HepG2 (cell line): Measurements from ENCODE around the gene SNRPD1. TPM values are rescaled to one million over a fixed set of nuclear protein-coding genes. Genes with fewer than 3 reads are reported as not detected.

Experiments used
- AFF4 ChIP-seq: sonication (generic); formaldehyde crosslinking; IDR thresholded peaks from 2 replicates; pipeline ENCODE4 v1.4.0; 2020; ENCODE audit warnings: missing genetic modification reagents
- DBP ChIP-seq: sonication (generic); formaldehyde crosslinking; IDR thresholded peaks from 2 replicates; pipeline ENCODE4 v1.4.0; 2020; ENCODE audit warnings: missing genetic modification reagents; ENCODE audit errors: not compliant biosample characterization
- GATAD1 ChIP-seq: IDR thresholded peaks from 2 replicates; pipeline ENCODE4 v1.6.1; 2016; ENCODE audit warnings: missing genetic modification reagents, missing compliant biosample characterization
- GFI1 ChIP-seq: sonication (generic); formaldehyde crosslinking; IDR thresholded peaks from 2 replicates; pipeline ENCODE4 v1.5.0; 2020; ENCODE audit warnings: missing genetic modification reagents, mild to moderate bottlenecking, borderline replicate concordance
- ZBTB34 ChIP-seq: sonication (generic); formaldehyde crosslinking; IDR thresholded peaks from 2 replicates; pipeline ENCODE4 v1.8.0; 2022; ENCODE audit warnings: mild to moderate bottlenecking, missing genetic modification reagents
- ZFP62 ChIP-seq: sonication (generic); formaldehyde crosslinking; IDR thresholded peaks from 2 replicates; pipeline ENCODE4 v1.4.0; 2020; ENCODE audit warnings: missing genetic modification reagents
- ZNF792 ChIP-seq: IDR thresholded peaks from 2 replicates; pipeline ENCODE4 v1.6.1; 2016
- ZNF891 ChIP-seq: sonication (generic); formaldehyde crosslinking; IDR thresholded peaks from 2 replicates; pipeline ENCODE4 v1.5.0; 2020; ENCODE audit warnings: mild to moderate bottlenecking, missing genetic modification reagents
- polyA plus RNA-seq, 8 experiments: library from polyadenylated mRNA; depleted of rRNA in 3 of 8; stranded (reverse) in 7 of 8; unstranded in 1 of 8; fragments of >200 nt; fragmentation: Illumina TruSeq in 4 of 8; extraction: Trizol in 4 of 8; gene quantifications; 2 replicates each; pipeline versions ENCODE4 v1.2.1 to v1.2.3, GENCODE V29; 2011 to 2016; ENCODE audit warnings: low read depth in 4 of 8, missing spikeins in 1 of 8, mixed read lengths in 1 of 8; ENCODE audit not compliant: insufficient read depth in 1 of 8
- total RNA-seq, 5 experiments: library from RNA; depleted of rRNA; stranded (reverse); fragments of >200 nt; fragmentation: Illumina TruSeq; extraction: Trizol; gene quantifications; 2 replicates each; pipeline ENCODE4 v1.2.3, GENCODE V29; 2016; ENCODE audit warnings: low read depth in 1 of 5
- TF ChIP-seq, protein P1 (sequence below): sonication (generic); formaldehyde crosslinking; IDR thresholded peaks from 2 replicates; pipeline ENCODE4 v1.8.1; 2022; ENCODE audit warnings: low read depth, mild to moderate bottlenecking, missing genetic modification reagents
- TF ChIP-seq, protein P2 (sequence below): sonication (generic); formaldehyde crosslinking; IDR thresholded peaks from 2 replicates; pipeline ENCODE4 v1.8.1; 2023; ENCODE audit warnings: mild to moderate bottlenecking, moderate library complexity, missing genetic modification reagents
- TF ChIP-seq, protein P3 (sequence below), 2 experiments: sonication (generic) in 1 of 2; formaldehyde crosslinking in 1 of 2; IDR thresholded peaks; 2 replicates each; pipeline versions ENCODE4 v1.5.1 to v1.6.1; 2011 to 2020; ENCODE audit warnings: borderline replicate concordance in 1 of 2, low read depth in 1 of 2, low read length in 1 of 2, mild to moderate bottlenecking in 1 of 2, missing genetic modification reagents in 1 of 2, moderate library complexity in 1 of 2

The SNRPD1 gene
- total and polyA plus RNA-seq, 2 of the 13 experiments (the other 11 are each of a cell fraction or from before 2014, with no cell fraction given), result 22.7 to 275 TPM

- TF ChIP-seq GATAD1 (CRISPR knock-in tag) (peak; percentile 80), ZFP62 (CRISPR knock-in tag) (no peak), AFF4 (no peak; the same call in 1 of the 2 replicates), DBP (CRISPR knock-in tag) (peak; percentile 65), ZNF891 (CRISPR knock-in tag) (peak; percentile 81), ZNF792 (CRISPR knock-in tag) (peak; percentile 87), ZBTB34 (CRISPR knock-in tag) (no peak), GFI1 (CRISPR knock-in tag) (peak; percentile 89)
- TF ChIP-seq, protein P1, sequence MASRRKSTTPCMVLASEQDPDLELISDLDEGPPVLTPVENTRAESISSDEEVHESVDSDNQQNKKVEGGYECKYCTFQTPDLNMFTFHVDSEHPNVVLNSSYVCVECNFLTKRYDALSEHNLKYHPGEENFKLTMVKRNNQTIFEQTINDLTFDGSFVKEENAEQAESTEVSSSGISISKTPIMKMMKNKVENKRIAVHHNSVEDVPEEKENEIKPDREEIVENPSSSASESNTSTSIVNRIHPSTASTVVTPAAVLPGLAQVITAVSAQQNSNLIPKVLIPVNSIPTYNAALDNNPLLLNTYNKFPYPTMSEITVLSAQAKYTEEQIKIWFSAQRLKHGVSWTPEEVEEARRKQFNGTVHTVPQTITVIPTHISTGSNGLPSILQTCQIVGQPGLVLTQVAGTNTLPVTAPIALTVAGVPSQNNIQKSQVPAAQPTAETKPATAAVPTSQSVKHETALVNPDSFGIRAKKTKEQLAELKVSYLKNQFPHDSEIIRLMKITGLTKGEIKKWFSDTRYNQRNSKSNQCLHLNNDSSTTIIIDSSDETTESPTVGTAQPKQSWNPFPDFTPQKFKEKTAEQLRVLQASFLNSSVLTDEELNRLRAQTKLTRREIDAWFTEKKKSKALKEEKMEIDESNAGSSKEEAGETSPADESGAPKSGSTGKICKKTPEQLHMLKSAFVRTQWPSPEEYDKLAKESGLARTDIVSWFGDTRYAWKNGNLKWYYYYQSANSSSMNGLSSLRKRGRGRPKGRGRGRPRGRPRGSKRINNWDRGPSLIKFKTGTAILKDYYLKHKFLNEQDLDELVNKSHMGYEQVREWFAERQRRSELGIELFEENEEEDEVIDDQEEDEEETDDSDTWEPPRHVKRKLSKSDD (CRISPR knock-in tag), result peak; percentile 99
- TF ChIP-seq, protein P2, sequence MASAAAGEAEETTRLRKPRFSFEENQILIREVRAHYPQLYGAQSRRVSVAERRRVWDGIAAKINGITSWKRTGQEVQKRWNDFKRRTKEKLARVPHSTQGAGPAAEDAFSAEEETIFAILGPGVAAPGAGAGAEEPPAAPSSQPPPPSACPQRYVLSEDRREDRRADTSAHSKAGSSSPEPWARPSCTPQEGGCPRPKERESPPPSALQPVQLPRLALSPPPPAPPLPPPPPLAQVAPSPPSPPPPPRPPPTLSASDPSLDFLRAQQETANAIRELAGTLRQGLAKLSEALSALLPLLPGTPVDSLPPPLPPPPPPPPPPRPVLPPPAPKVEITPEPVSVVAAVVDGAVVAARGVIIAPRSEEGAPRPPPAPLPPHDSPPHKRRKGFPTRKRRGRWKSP (CRISPR knock-in tag), result peak; percentile 99
- TF ChIP-seq, protein P3, sequence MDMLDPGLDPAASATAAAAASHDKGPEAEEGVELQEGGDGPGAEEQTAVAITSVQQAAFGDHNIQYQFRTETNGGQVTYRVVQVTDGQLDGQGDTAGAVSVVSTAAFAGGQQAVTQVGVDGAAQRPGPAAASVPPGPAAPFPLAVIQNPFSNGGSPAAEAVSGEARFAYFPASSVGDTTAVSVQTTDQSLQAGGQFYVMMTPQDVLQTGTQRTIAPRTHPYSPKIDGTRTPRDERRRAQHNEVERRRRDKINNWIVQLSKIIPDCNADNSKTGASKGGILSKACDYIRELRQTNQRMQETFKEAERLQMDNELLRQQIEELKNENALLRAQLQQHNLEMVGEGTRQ (IDR thresholded peaks at IDR 0.05; ENCODE audit: low read depth, low read length), result 0 out of 2 replicates have a peak, but pooled peaks have one; percentile 14
- TF ChIP-seq, protein P3 (CRISPR knock-in tag; IDR thresholded peaks at IDR 0.05; ENCODE audit: borderline replicate concordance), result no peak
Observed at GRCh38 chr18:21600526-21601410, 11.3 kb upstream of the SNRPD1 start, which contains the start of gene ESCO1 (continued).
